HG02943 (cell line): ENCODE data around the gene VEZF1.
A peak's percentile ranks its signal among the peaks of the same experiment; 100 is the strongest.

Source experiments
- ATAC-seq: cut with Tn5 transposase; IDR thresholded peaks from one replicate; pipeline ENCODE4 v1.9.1; 2021; ENCODE audit warnings: mild to moderate bottlenecking, low read depth, moderate library complexity; ENCODE audit not compliant: unreplicated experiment

The VEZF1 gene

GRCh38 chr17:57954397-57955182 is 33.5 kb downstream of the VEZF1 start:
- no peak for ATAC-seq

GRCh38 chr17:57953705-57954396 is 34.2 kb downstream of the VEZF1 start:
- ATAC-seq, result no peak

GRCh38 chr17:57953219-57953618 is 34.8 kb downstream of the VEZF1 start:
- ATAC-seq, result no peak

- ATAC-seq, result no peak
Measured at GRCh38 chr17:57949649-57950048, 38.4 kb downstream of the VEZF1 start.

- ATAC-seq, result no peak
Measured at GRCh38 chr17:57948555-57949420, 39.3 kb downstream of the VEZF1 start.

- no peak for ATAC-seq
Measured at GRCh38 chr17:57948169-57948554, 39.9 kb downstream of the VEZF1 start.

- no peak for ATAC-seq
Measured at GRCh38 chr17:57947369-57947768, 40.7 kb downstream of the VEZF1 start.

- peak; percentile 86 for ATAC-seq
Measured at GRCh38 chr17:57946798-57947358, 41.2 kb downstream of the VEZF1 start.

- peak; percentile 27 for ATAC-seq
Measured at GRCh38 chr17:57945996-57946797, 41.9 kb downstream of the VEZF1 start.

GRCh38 chr17:57944908-57945307 is 43.1 kb downstream of the VEZF1 start:
- ATAC-seq, result no peak

GRCh38 chr17:57943645-57944044 is 44.4 kb downstream of the VEZF1 start:
- ATAC-seq, result no peak

- no peak for ATAC-seq
Measured at GRCh38 chr17:57943140-57943539, 44.9 kb downstream of the VEZF1 start.

GRCh38 chr17:57941384-57942370 is 46.4 kb downstream of the VEZF1 start:
- ATAC-seq, result no peak

GRCh38 chr17:57940653-57941329 is 47.3 kb downstream of the VEZF1 start:
- no peak for ATAC-seq

GRCh38 chr17:57940231-57940630 is 47.8 kb downstream of the VEZF1 start:
- ATAC-seq, result no peak

GRCh38 chr17:57939797-57940196 is 48.3 kb downstream of the VEZF1 start:
- ATAC-seq, result peak; percentile 57

- no peak for ATAC-seq
Measured at GRCh38 chr17:57938061-57938502, 50.0 kb downstream of the VEZF1 start.

GRCh38 chr17:57937492-57937891 is 50.6 kb downstream of the VEZF1 start:
- no peak for ATAC-seq
